Lower leg skin (tissue), 3 donors: ENCODE measurements around the gene SERINC5.

Experiments used
- POLR2A ChIP-seq, 2 donors: fragments of 450-650 bp; IDR thresholded peaks; one replicate each; pipeline ENCODE4 v1.6.1; 2016 to 2017; ENCODE audit warnings: antibody characterized with exemption in 2 of 2, mild to moderate bottlenecking in 1 of 2, moderate library complexity in 1 of 2
- TF ChIP-seq, protein P1 (sequence below), 3 donors: fragments of 450-650 bp; IDR thresholded peaks; one replicate each; pipeline ENCODE4 v1.5.1; 2016; ENCODE audit warnings: antibody characterized with exemption in 3 of 3, mild to moderate bottlenecking in 3 of 3, moderate library complexity in 2 of 3

- TF ChIP-seq POLR2A (IDR thresholded peaks at IDR 0.05): no peak
- TF ChIP-seq, protein P1, sequence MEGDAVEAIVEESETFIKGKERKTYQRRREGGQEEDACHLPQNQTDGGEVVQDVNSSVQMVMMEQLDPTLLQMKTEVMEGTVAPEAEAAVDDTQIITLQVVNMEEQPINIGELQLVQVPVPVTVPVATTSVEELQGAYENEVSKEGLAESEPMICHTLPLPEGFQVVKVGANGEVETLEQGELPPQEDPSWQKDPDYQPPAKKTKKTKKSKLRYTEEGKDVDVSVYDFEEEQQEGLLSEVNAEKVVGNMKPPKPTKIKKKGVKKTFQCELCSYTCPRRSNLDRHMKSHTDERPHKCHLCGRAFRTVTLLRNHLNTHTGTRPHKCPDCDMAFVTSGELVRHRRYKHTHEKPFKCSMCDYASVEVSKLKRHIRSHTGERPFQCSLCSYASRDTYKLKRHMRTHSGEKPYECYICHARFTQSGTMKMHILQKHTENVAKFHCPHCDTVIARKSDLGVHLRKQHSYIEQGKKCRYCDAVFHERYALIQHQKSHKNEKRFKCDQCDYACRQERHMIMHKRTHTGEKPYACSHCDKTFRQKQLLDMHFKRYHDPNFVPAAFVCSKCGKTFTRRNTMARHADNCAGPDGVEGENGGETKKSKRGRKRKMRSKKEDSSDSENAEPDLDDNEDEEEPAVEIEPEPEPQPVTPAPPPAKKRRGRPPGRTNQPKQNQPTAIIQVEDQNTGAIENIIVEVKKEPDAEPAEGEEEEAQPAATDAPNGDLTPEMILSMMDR (IDR thresholded peaks at IDR 0.05): no peak
Measured at GRCh38 chr5:80125962-80126480, 129.8 kb downstream of the SERINC5 start.
